Astrocyte (in vitro differentiated cells and primary cell): ENCODE results near the gene PCYOX1L. TPM values are rescaled to one million over a fixed set of nuclear protein-coding genes. Genes with fewer than 3 reads are reported as not detected.

ENCODE experiments used
- DNase-seq: peaks from one replicate; pipeline ENCODE4 v3.0.0-alpha.2; 2010; ENCODE audit warnings: low read depth
- FAIRE-seq: peaks from 2 replicates; lab custom pipeline; 2011; peaks lifted over from hg19 to GRCh38; lab: Jason Lieb, UNC
- H2AFZ ChIP-seq: 2 replicates; pipeline ENCODE4 v1.6.0; 2012; ENCODE audit warnings: low read depth, low read length, inconsistent platforms
- H3K27ac ChIP-seq: 2 replicates; pipeline ENCODE4 v1.5.1; 2011; ENCODE audit warnings: low read depth, low read length, inconsistent platforms
- H3K27me3 ChIP-seq: 2 replicates; pipeline ENCODE4 v1.6.0; 2011; ENCODE audit warnings: low read length, inconsistent platforms; ENCODE audit not compliant: insufficient read depth
- H3K36me3 ChIP-seq: 2 replicates; pipeline ENCODE4 v1.5.1; 2011; ENCODE audit warnings: low read length, inconsistent platforms; ENCODE audit not compliant: insufficient read depth
- H3K4me1 ChIP-seq: 2 replicates; pipeline ENCODE4 v1.5.1; 2011; ENCODE audit warnings: low read length, inconsistent platforms; ENCODE audit not compliant: insufficient read depth
- H3K4me2 ChIP-seq: 2 replicates; pipeline ENCODE4 v1.6.0; 2012; ENCODE audit warnings: low read length, inconsistent platforms
- H3K4me3 ChIP-seq: 2 replicates; pipeline ENCODE4 v1.5.1; 2011; ENCODE audit warnings: low read depth, mild to moderate bottlenecking, low read length, inconsistent platforms; ENCODE audit not compliant: insufficient read depth
- H3K79me2 ChIP-seq: 2 replicates; pipeline ENCODE4 v1.6.0; 2012; ENCODE audit warnings: mild to moderate bottlenecking, low read length, inconsistent platforms; ENCODE audit not compliant: insufficient read depth
- H3K9ac ChIP-seq: 2 replicates; pipeline ENCODE4 v1.6.0; 2012; ENCODE audit warnings: mild to moderate bottlenecking, low read length, inconsistent platforms
- H3K9me3 ChIP-seq: 2 replicates; pipeline ENCODE4 v1.5.1; 2012; ENCODE audit warnings: low read depth, mild to moderate bottlenecking, low read length, inconsistent platforms; ENCODE audit not compliant: insufficient read depth
- H4K20me1 ChIP-seq: 2 replicates; pipeline ENCODE4 v1.6.0; 2012; ENCODE audit warnings: low read length, inconsistent platforms; ENCODE audit not compliant: insufficient read depth
- H3K27ac Mint-ChIP-seq: one replicate; pipeline ENCODE4 v1.8.0; 2021; ENCODE audit warnings: mild to moderate bottlenecking, mixed read lengths; ENCODE audit not compliant: unreplicated experiment
- H3K27me3 Mint-ChIP-seq: one replicate; pipeline ENCODE4 v1.8.0; 2021; ENCODE audit warnings: low read depth, mixed read lengths; ENCODE audit not compliant: unreplicated experiment
- H3K36me3 Mint-ChIP-seq: one replicate; pipeline ENCODE4 v1.8.0; 2021; ENCODE audit warnings: low read depth, mixed read lengths; ENCODE audit not compliant: unreplicated experiment
- H3K4me1 Mint-ChIP-seq: one replicate; pipeline ENCODE4 v1.8.0; 2021; ENCODE audit warnings: low read depth, mixed read lengths; ENCODE audit not compliant: unreplicated experiment
- H3K4me3 Mint-ChIP-seq: one replicate; pipeline ENCODE4 v1.8.0; 2021; ENCODE audit warnings: mild to moderate bottlenecking, moderate library complexity, mixed read lengths; ENCODE audit not compliant: unreplicated experiment
- H3K9me3 Mint-ChIP-seq: one replicate; pipeline ENCODE4 v1.8.0; 2021; ENCODE audit warnings: mild to moderate bottlenecking, mixed read lengths; ENCODE audit not compliant: unreplicated experiment
- EZH2 ChIP-seq: IDR thresholded peaks from 2 replicates; pipeline ENCODE4 v1.6.1; 2012; ENCODE audit warnings: mild to moderate bottlenecking, low read length, inconsistent platforms; ENCODE audit not compliant: insufficient read depth
- total RNA-seq: library from RNA; stranded (reverse); gene quantifications from 2 replicates; pipeline ENCODE4 v1.2.1, GENCODE V29; 2021
- TF ChIP-seq, protein P1 (sequence below): IDR thresholded peaks from 2 replicates; pipeline ENCODE4 v1.5.1; 2011; ENCODE audit warnings: low read depth, mild to moderate bottlenecking, inconsistent platforms, low read length, moderate library complexity; ENCODE audit not compliant: insufficient read depth

The PCYOX1L gene
- total RNA-seq, 1 donor from 2014 or later = 16.6 TPM

DNA sequence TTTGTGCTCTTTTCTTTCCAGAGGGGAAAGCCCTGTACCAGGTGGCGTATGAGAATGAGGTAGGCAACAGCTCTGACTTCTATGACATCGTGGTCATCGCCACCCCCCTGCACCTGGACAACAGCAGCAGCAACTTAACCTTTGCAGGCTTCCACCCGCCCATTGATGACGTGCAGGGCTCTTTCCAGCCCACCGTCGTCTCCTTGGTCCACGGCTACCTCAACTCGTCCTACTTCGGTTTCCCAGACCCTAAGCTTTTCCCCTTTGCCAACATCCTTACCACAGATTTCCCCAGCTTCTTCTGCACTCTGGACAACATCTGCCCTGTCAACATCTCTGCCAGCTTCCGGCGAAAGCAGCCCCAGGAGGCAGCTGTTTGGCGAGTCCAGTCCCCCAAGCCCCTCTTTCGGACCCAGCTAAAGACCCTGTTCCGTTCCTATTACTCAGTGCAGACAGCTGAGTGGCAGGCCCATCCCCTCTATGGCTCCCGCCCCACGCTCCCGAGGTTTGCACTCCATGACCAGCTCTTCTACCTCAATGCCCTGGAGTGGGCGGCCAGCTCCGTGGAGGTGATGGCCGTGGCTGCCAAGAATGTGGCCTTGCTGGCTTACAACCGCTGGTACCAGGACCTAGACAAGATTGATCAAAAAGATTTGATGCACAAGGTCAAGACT, 10.3 kb downstream of the PCYOX1L start:
- Mint-ChIP-seq H3K4me3 (no peak overlapping the region), H3K4me1 (peaks cover 16% of the 10 kb centered on the region), H3K36me3 (no peaks in the 10 kb centered on the region), H3K9me3 (no peaks in the 10 kb centered on the region), H3K27me3 (no peaks in the 10 kb centered on the region), H3K27ac (peak overlapping the region; percentile 38)
- Histone ChIP-seq H3K79me2 (no peaks in the 10 kb centered on the region), H3K36me3 (no peaks in the 10 kb centered on the region), H2AFZ (peak overlapping the region; percentile 48), H3K4me3 (no peak overlapping the region), H3K4me1 (no peaks in the 10 kb centered on the region), H3K9me3 (no peaks in the 10 kb centered on the region), H3K9ac (no peak overlapping the region), H3K27me3 (no peaks in the 10 kb centered on the region), H4K20me1 (no peaks in the 10 kb centered on the region), H3K4me2 (no peak overlapping the region), H3K27ac (no peak overlapping the region)
- TF ChIP-seq EZH2 = no peak
- TF ChIP-seq, protein P1, sequence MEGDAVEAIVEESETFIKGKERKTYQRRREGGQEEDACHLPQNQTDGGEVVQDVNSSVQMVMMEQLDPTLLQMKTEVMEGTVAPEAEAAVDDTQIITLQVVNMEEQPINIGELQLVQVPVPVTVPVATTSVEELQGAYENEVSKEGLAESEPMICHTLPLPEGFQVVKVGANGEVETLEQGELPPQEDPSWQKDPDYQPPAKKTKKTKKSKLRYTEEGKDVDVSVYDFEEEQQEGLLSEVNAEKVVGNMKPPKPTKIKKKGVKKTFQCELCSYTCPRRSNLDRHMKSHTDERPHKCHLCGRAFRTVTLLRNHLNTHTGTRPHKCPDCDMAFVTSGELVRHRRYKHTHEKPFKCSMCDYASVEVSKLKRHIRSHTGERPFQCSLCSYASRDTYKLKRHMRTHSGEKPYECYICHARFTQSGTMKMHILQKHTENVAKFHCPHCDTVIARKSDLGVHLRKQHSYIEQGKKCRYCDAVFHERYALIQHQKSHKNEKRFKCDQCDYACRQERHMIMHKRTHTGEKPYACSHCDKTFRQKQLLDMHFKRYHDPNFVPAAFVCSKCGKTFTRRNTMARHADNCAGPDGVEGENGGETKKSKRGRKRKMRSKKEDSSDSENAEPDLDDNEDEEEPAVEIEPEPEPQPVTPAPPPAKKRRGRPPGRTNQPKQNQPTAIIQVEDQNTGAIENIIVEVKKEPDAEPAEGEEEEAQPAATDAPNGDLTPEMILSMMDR = no peak
- DNase-seq (no peak), FAIRE-seq (no peak)

GRCh38 chr5:149370878-149371277, 13.0 kb downstream of the PCYOX1L start:
- H3K4me3 Mint-ChIP-seq = no peak overlapping the region
- H3K4me1 Mint-ChIP-seq = peaks cover 16% of the 10 kb centered on the region
- no peak for DNase-seq
- FAIRE-seq = no peak
- H4K20me1 ChIP-seq = no peaks in the 10 kb centered on the region
- TF ChIP-seq EZH2 = no peak
- TF ChIP-seq, protein P1 = no peak
- no peak overlapping the region for H3K27ac ChIP-seq
- H2AFZ ChIP-seq = no peak overlapping the region
- H3K36me3 Mint-ChIP-seq = no peaks in the 10 kb centered on the region
- H3K27me3 Mint-ChIP-seq = no peaks in the 10 kb centered on the region
- H3K9me3 Mint-ChIP-seq = no peaks in the 10 kb centered on the region
- no peak overlapping the region for H3K4me3 ChIP-seq
- no peaks in the 10 kb centered on the region for H3K9me3 ChIP-seq
- no peaks in the 10 kb centered on the region for H3K79me2 ChIP-seq
- no peak overlapping the region for H3K4me2 ChIP-seq
- H3K27me3 ChIP-seq = no peaks in the 10 kb centered on the region
- no peaks in the 10 kb centered on the region for H3K4me1 ChIP-seq
- no peaks in the 10 kb centered on the region for H3K36me3 ChIP-seq
- H3K27ac Mint-ChIP-seq = no peak overlapping the region
- no peak overlapping the region for H3K9ac ChIP-seq

DNA sequence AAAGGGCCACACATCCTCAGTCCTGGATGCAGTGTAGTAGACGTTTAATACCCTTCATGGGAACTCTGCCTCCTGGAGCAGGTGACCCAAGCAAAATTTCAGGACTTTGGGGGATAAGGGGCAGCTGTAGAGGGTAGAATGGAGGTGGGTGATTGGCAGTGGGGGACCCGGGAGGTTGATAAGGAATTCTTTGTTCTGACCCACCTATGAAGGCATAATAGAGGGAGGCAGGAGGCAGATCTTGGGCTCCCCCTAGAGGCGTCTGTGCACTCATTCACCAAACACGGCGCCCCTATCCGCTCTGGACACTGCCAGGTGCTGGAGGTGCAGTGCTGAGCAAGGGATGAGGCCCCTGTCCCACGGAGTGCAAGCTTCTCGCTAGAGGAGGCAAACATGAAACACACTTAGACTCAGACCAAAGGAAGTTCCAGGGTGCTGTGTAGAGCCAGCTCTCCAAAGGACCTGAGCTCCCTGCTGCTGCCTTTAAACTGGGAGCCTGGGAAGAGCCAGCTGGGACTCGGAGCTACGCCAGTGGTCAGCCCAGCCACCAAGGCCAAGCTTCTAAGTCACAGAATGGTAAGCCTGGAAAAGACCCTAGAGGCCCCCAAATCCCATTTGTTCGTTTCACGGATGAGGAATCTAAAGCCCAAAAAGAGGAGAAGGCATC, 13.6 kb downstream of the PCYOX1L start:
- no peak overlapping the region for H3K4me2 ChIP-seq

More for the DNA sequence above, 13.6 kb downstream of the PCYOX1L start:
- Mint-ChIP-seq H3K27ac (no peak overlapping the region), H3K4me1 (peaks cover 13% of the 10 kb centered on the region), H3K9me3 (no peaks in the 10 kb centered on the region), H3K4me3 (no peak overlapping the region), H3K36me3 (no peaks in the 10 kb centered on the region), H3K27me3 (no peaks in the 10 kb centered on the region)
- no peaks in the 10 kb centered on the region for H3K36me3 ChIP-seq
- FAIRE-seq (no peak), DNase-seq (peak; percentile 8)
- H3K27me3 ChIP-seq = no peaks in the 10 kb centered on the region
- TF ChIP-seq EZH2 = no peak
- TF ChIP-seq, protein P1 = peak; percentile 66
- H3K4me3 ChIP-seq = no peak overlapping the region
- no peak overlapping the region for H3K9ac ChIP-seq
- H3K9me3 ChIP-seq = no peaks in the 10 kb centered on the region
- H3K79me2 ChIP-seq = no peaks in the 10 kb centered on the region
- no peaks in the 10 kb centered on the region for H4K20me1 ChIP-seq
- H2AFZ ChIP-seq = no peak overlapping the region
- H3K27ac ChIP-seq = no peak overlapping the region
- H3K4me1 ChIP-seq = no peaks in the 10 kb centered on the region
